Parathyroid adenoma (tissue), 2 donors: ENCODE measurements around the gene LRTM1.

Experiments
- H2AFZ ChIP-seq: fragments of 300-600 bp; sonication (generic); one replicate; pipeline ENCODE4 v1.7.0; 2017; ENCODE audit warnings: antibody characterized with exemption, mild to moderate bottlenecking
- H3K27ac ChIP-seq: fragments of 300-600 bp; sonication (generic); one replicate; pipeline ENCODE4 v1.7.0; 2017
- H3K27me3 ChIP-seq: fragments of 300-600 bp; sonication (generic); one replicate; pipeline ENCODE4 v1.7.0; 2017; ENCODE audit warnings: low read length; ENCODE audit not compliant: control insufficient read depth, insufficient read depth
- H3K36me3 ChIP-seq: fragments of 300-600 bp; sonication (generic); one replicate; pipeline ENCODE4 v1.7.0; 2017; ENCODE audit warnings: low read length; ENCODE audit not compliant: control insufficient read depth, insufficient read depth
- H3K4me1 ChIP-seq: fragments of 300-600 bp; sonication (generic); one replicate; pipeline ENCODE4 v1.7.0; 2017; ENCODE audit warnings: control low read depth
- H3K4me2 ChIP-seq: fragments of 300-600 bp; sonication (generic); one replicate; pipeline ENCODE4 v1.7.0; 2017; ENCODE audit warnings: low read length
- H3K4me3 ChIP-seq: fragments of 300-600 bp; sonication (generic); one replicate; pipeline ENCODE4 v1.7.0; 2017; ENCODE audit warnings: low read depth, low read length
- H3K79me2 ChIP-seq: fragments of 300-600 bp; sonication (generic); one replicate; pipeline ENCODE4 v1.7.0; 2017; ENCODE audit warnings: control low read depth
- H3K9ac ChIP-seq: fragments of 300-600 bp; sonication (generic); one replicate; pipeline ENCODE4 v1.7.0; 2017; ENCODE audit warnings: mild to moderate bottlenecking
- H3K9me3 ChIP-seq: fragments of 300-600 bp; sonication (generic); one replicate; pipeline ENCODE4 v1.7.0; 2017; ENCODE audit warnings: low read length; ENCODE audit not compliant: control insufficient read depth
- CTCF ChIP-seq: fragments of 300-600 bp; sonication (generic); IDR thresholded peaks from one replicate; pipeline ENCODE4 v1.7.0; 2017; ENCODE audit warnings: antibody characterized with exemption, mild to moderate bottlenecking
- donor health status: primary hyperparathyroidism.

LRTM1 gene

DNA sequence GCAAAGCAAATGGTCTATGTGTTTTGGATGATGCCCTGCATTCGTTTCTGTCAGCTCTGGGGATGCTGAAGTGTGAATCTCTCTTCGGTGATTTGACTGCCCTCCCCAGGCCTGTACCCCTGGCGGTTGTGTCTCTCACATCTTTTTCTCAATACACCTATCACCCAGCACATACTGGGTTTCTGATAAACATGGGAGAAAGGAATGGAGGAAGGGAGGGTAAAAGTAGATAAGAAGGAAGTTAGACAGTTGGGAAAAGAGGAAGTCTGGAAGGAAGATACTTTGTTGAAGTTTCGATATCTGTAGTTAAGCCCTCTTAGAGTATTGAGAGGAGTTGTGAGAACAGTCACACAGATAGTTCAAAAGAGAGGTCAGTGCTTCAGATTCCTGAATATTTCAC, 35.8 kb upstream of the LRTM1 start:
- no peak overlapping the region for H3K4me3 ChIP-seq
- H3K4me2 ChIP-seq, result no peak overlapping the region
- H2AFZ ChIP-seq, result no peak overlapping the region
- H3K27ac ChIP-seq, result no peak overlapping the region
- H3K79me2 ChIP-seq, result no peaks in the 10 kb centered on the region
- no peak overlapping the region for H3K9ac ChIP-seq
- no peak for TF ChIP-seq CTCF
- H3K36me3 ChIP-seq, result no peaks in the 10 kb centered on the region
- H3K9me3 ChIP-seq, result no peaks in the 10 kb centered on the region
- no peaks in the 10 kb centered on the region for H3K27me3 ChIP-seq
- peaks cover 8% of the 10 kb centered on the region for H3K4me1 ChIP-seq

GRCh38 chr3:54962200-54962599, 34.3 kb upstream of the LRTM1 start:
- Histone ChIP-seq H3K4me3 (no peak overlapping the region), H3K27me3 (no peaks in the 10 kb centered on the region), H3K4me2 (no peak overlapping the region), H3K4me1 (peaks cover 5% of the 10 kb centered on the region), H3K9ac (no peak overlapping the region), H3K9me3 (no peaks in the 10 kb centered on the region), H3K27ac (no peak overlapping the region), H3K79me2 (no peaks in the 10 kb centered on the region), H3K36me3 (no peaks in the 10 kb centered on the region), H2AFZ (no peak overlapping the region)
- no peak for TF ChIP-seq CTCF

GRCh38 chr3:54960701-54961100, 32.8 kb upstream of the LRTM1 start:
- Histone ChIP-seq H3K36me3 (no peaks in the 10 kb centered on the region), H3K4me1 (peaks cover 5% of the 10 kb centered on the region), H3K27me3 (no peaks in the 10 kb centered on the region), H3K4me3 (no peak overlapping the region), H3K4me2 (no peak overlapping the region), H3K27ac (no peak overlapping the region), H3K9me3 (no peaks in the 10 kb centered on the region), H3K9ac (no peak overlapping the region), H2AFZ (no peak overlapping the region), H3K79me2 (no peaks in the 10 kb centered on the region)
- no peak for TF ChIP-seq CTCF

DNA sequence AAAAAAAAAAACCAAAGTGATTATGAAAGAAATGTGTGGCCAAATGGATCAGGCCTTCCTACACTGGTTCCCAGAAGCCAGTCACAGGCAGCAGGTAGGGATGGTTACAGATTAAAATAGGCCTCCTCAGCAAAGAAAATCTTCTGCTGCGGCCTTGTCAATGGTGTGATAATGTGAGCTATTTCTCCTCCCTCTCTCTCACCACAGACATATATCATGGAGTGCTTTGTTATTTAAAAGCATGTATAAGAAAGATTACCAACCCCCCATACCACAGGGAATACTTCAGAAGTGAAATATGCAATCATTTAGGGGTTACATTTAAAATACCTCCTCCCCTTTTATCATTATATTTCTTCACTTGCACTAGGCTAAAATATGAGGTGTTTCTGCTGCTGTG, 32.2 kb upstream of the LRTM1 start:
- Histone ChIP-seq H3K27ac (no peak overlapping the region), H3K27me3 (no peaks in the 10 kb centered on the region), H3K79me2 (no peaks in the 10 kb centered on the region), H3K4me2 (no peak overlapping the region), H3K9ac (no peak overlapping the region), H3K9me3 (no peaks in the 10 kb centered on the region), H3K4me1 (peaks cover 5% of the 10 kb centered on the region), H3K36me3 (no peaks in the 10 kb centered on the region), H2AFZ (no peak overlapping the region), H3K4me3 (no peak overlapping the region)
- TF ChIP-seq CTCF, result no peak

DNA sequence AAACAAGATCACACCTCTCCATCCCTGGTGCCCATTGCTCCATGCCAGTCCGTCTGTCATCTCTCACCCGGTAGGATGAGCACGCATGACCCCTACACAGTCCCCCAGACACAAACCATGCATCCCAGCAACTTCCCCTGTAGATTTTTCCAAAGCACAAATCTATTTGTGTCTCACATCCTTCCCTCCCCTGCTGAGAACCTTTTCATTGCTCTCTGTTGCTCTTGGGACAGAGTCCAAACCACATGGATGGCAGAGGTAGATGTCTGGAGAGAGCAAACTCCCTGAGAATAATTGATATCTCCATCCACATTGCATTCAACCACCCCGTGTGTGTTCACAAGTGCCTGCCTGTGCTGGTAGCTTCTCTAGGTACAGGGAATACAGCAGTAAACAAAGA, 29.9 kb upstream of the LRTM1 start:
- Histone ChIP-seq H3K4me3 (no peak overlapping the region), H3K27ac (no peak overlapping the region), H3K79me2 (no peaks in the 10 kb centered on the region), H3K4me2 (no peak overlapping the region), H3K27me3 (no peaks in the 10 kb centered on the region), H3K9ac (no peak overlapping the region), H3K9me3 (no peaks in the 10 kb centered on the region), H3K4me1 (peaks cover 25% of the 10 kb centered on the region), H3K36me3 (no peaks in the 10 kb centered on the region), H2AFZ (no peak overlapping the region)
- TF ChIP-seq CTCF, result no peak
